Inferior parietal cortex (tissue), 1 donor: ENCODE results near the gene U2SURP.
"Not testable (repeated sequence)": the region's sequence is repeated elsewhere in the genome, so short reads cannot be mapped to it uniquely, and the experiment has no call there.

Source experiments
- DNase-seq: peaks from one replicate; pipeline ENCODE4 v3.0.0-alpha.2; 2016; ENCODE audit errors: extremely low spot score

The U2SURP gene

GRCh38 chr3:142976621-142977398, 24.6 kb upstream of the U2SURP start:
- DNase-seq = peak; percentile 62

- no peak for DNase-seq
Measured at GRCh38 chr3:142977399-142977728, 24.0 kb upstream of the U2SURP start.

GRCh38 chr3:142981108-142981507, 20.3 kb upstream of the U2SURP start:
- no peak for DNase-seq

GRCh38 chr3:142982038-142982773, 19.2 kb upstream of the U2SURP start:
- no peak for DNase-seq

GRCh38 chr3:142983318-142983717, 18.1 kb upstream of the U2SURP start:
- DNase-seq = no peak

GRCh38 chr3:142984255-142984654, 17.1 kb upstream of the U2SURP start:
- no peak for DNase-seq

- DNase-seq = peak; percentile 66
Measured at GRCh38 chr3:142987080-142987700, 14.2 kb upstream of the U2SURP start.

GRCh38 chr3:142987707-142988106, 13.7 kb upstream of the U2SURP start:
- no peak for DNase-seq

GRCh38 chr3:142988221-142988620, 13.1 kb upstream of the U2SURP start:
- DNase-seq = not testable (repeated sequence)

- DNase-seq = not testable (repeated sequence)
Measured at GRCh38 chr3:142988826-142989225, 12.5 kb upstream of the U2SURP start.

- no peak for DNase-seq
Measured at GRCh38 chr3:142990721-142991120, 10.6 kb upstream of the U2SURP start.

GRCh38 chr3:142992323-142992722, 9.0 kb upstream of the U2SURP start:
- DNase-seq = no peak

- DNase-seq = peak; percentile 82
Measured at GRCh38 chr3:142993958-142994442, 7.4 kb upstream of the U2SURP start.

- no peak for DNase-seq
Measured at GRCh38 chr3:142997330-142997729, 4.0 kb upstream of the U2SURP start.

- no peak for DNase-seq
Measured at GRCh38 chr3:142998439-142998838, 2.9 kb upstream of the U2SURP start.

- no peak for DNase-seq
Measured at GRCh38 chr3:142999881-143000280, 1.5 kb upstream of the U2SURP start.

GRCh38 chr3:143000528-143000927, 842 bp upstream of the U2SURP start:
- DNase-seq = no peak

GRCh38 chr3:143001034-143001368, 369 bp upstream of the U2SURP start:
- no peak for DNase-seq

- no peak for DNase-seq
Measured at GRCh38 chr3:143002083-143002712, 828 bp downstream of the U2SURP start.

GRCh38 chr3:143002727-143003126, 1.4 kb downstream of the U2SURP start:
- no peak for DNase-seq

GRCh38 chr3:143004823-143005222, 3.5 kb downstream of the U2SURP start:
- no peak for DNase-seq

- DNase-seq = no peak
Measured at GRCh38 chr3:143010024-143010423, 8.7 kb downstream of the U2SURP start.
